Hematopoietic multipotent progenitor cell treated with erythropoietin and hydrocortisone succinate and interleukin-3 and kit ligand, for 8 days (in vitro differentiated cells): ENCODE data around the gene PSAP.
"Not testable (repeated sequence)": the region's sequence is repeated elsewhere in the genome, so short reads cannot be mapped to it uniquely, and the experiment has no call there.

Experiments
- DNase-seq: peaks from one replicate; pipeline ENCODE4 v3.0.0-alpha.2; 2015

Gene PSAP

DNA sequence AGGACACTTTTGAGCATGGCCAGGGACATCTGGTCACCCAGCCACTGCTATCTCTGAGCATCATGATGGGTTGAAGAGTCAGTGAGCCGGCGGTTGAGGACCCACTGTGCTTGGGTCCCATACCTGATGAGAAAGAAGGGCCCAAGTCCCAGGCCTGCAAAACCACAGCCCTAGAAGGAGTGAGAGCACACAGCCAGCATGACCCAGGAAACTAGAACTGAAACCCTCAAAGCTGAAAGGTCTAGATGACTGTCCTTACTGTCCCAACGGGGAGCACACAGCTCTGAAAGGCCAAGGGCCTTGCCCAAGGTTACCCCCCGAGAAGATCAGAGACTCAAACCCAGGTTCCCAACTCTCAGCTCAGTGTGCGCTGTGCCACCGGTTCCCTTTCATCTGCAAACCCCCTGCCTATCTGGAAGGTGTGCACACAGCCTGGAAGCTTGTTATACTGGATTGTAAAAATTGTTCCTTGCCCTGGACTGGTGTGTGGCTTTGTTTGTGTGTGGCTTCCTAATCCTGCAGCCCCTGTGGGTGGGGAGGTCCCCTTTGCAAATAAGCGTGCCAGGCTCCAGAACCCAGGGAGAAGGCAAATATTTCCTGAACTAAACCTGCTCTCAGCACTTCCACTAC is 22.6 kb upstream of the PSAP start:
- no peak for DNase-seq

DNA sequence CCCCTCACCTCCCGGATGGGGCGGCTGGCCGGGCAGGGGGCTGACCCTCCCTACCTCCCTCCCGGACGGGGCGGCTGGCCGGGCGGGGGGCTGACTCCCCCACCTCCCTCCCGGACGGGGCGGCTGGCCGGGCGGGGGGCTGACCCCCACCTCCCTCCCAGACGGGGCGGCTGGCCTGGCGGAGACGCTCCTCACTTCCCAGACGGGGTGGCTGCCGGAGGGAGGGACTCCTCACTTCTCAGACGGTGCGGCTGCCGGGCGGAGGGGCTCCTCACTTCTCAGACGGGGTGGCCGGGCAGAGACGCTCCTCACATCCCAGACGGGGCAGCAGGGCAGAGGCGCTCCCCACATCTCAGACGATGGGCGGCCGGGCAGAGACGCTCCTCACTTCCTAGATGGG is 18.6 kb upstream of the PSAP start:
- DNase-seq: not testable (repeated sequence)

DNA sequence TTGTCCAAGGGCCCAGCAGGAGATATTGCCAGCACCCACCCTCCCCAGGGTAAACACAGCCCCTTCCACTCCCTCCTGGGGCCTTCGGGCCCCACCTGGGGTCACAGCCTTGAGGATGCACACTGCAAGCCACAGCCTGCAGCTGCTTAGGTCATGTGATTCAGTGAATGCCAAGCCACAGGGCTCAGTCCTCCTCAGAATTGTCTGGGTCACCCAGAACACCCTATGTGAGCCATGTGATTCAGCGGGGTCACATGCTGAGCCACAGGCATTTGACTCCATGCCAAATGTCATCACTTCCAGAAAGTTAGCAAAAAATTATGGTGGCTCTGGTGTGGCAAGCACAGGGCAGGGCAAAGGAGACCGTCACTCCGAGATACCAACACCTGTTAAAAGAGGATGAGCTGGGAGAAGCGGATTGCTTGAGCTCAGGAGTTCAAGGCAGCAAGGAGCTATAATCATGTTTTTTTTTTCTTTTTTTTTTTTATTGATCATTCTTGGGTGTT is 17.2 kb upstream of the PSAP start:
- peak; percentile 93 for DNase-seq

DNA sequence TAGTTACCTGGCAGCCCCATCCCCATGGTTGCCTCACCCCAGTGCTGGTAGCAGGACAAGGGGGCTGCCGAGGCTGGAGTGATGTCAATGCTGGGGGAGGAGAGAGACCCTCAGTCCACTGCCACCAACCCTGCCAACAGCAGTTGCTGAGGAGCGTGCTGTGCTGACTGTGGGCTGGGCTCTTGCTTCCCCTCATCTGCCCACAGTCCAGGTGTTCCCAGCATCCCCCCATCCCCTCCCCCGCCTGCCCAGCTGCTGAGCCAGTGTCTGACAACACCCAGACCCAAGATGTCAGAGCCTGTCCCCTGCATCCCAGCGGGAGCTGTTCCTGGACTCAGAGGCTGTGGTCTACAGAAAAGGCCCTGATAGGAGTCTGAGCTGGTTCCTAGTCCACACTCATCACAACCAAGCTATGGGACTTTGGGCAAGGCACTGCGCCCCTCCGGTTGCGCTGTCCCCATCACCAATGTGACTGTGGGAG is 14.6 kb upstream of the PSAP start:
- DNase-seq: no peak

DNA sequence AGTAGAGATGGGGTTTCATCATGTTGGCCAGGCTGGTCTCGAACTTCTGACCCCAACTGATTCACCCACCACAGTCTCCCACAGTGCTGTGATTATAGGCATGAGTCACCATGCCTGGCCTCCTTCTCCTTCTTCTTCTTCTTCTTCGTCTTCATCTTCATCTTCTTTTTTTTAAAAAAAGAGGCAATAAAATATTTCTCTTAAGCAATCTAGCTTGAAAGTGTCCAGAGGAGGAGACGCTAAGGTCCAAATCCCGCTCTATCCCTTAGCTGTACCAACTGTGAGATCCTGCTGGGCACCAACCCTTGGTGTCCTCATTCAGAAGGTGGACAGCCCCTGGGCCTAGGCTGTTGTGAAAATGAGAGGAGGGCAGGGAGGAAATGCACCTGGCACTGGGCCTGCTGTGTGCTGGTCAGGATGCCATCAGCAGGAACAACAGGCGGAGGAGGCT is 13.9 kb upstream of the PSAP start:
- no peak for DNase-seq

DNA sequence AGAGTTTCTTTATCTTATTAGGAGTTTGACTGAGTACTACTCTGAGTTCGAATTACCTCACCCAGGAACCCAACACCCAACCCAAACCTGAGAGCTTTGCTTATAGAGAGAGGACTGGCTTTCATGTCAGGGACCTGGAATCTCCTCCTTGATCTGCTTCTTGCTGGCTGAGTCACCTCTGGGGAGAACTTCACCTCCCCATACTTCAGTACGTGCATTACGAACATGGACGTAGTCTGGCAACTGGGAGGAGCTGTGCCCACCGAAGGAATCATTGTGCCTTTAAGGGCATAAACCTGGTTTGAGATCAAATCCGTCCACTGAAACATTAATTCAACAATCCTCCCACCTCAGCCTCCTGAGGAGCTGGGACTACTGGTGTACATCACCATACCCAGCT is 12.2 kb upstream of the PSAP start:
- no peak for DNase-seq

DNA sequence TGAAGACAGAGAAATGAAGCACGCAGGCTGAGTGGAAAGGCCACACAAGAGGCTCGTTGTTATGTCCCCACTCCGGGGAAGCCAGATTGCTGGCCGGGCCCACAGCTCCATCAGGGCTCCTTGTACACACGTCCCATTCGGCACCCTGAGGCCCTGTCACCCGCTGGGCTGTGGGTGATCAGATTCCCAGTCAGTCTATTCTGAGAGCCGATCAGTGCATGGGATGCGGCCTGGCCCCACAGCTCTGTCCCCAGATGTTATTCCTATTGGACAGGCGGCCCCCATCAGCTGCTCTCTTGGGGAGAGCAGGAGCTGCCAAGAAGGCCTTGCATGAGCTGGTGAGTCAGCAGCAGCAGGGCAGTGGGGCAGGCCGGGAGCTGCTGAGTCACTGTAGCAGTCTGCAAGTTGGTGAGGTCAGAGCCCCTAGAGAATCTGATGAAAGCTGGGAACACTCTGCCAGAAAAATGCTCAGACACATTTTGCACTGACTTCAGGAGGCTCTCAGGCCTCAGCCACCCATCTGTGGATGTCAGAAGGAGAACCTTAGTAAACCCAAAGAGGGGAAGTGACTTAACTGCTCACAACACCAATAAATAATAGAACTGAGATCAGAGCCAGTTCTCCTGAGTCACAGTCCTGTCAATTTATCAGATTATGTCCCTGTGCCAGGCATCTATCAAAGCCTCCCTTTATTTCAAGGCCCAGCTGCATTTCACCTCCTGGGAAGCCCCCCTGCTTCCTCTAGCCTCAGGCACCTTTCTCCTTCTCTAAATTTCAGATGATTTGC is 9.4 kb upstream of the PSAP start:
- DNase-seq: peak; percentile 93

DNA sequence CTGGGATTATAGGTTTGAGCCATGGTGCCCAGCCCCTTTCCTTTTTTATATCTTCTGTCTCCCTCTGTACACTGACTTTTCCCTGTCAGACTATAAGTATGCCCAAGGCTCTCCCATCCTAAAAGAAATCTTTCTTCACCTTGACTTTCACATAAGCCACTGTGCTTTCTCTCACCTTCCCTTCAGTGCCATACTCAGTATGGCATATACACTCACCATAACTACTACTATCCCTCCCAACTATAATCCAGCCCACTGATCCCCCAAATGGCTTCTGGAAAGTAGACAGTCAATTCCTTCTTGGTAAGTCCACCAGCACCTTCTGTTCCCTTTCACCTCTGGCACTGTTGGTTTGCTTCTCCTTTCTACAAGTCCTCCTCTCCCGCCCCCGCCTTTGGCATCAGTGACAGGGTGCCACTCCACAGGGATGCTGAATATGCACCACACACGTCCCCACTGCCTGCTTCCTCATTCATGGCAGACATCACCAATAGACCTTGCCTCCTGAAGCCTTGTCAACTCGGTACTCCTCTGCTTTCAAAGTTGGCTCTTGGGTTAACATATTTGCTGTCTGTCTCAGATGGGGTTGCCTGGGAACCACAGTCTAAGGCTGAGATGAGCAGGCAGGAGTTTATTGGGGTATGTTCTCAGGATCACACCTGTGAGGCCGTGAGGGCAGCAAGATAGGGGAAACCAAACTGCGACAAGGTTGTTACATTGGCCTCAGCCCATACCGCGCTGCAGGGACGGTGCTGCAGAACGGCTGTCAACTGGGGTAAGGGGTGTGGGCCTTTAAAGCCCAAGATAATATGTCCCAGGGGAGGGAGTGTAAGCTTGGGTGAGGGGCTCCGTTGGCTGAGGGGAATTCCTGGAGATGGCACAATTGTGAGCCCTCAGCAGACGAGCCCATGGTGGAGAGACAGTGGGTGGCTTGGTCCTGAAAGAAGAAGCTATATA is 7.2 kb upstream of the PSAP start:
- no peak for DNase-seq

DNA sequence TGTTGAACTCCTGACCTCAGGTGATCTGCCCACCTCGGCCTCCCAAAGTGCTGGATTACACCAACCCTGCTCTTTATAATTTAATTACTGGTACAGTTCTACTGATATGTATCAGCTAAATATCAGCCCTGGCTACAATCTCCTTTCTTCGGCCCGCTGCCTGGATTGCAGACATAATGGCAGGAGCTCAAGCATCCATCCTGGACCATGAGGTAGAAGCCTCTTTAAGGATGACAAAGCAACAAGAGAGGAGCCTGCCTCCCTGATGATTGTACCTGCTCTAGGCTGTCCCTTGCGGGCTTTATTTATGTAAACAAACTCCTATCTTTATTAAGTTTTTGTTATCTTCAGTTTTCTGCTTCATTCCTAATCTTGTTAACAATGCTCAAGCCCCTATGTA is 5.6 kb upstream of the PSAP start:
- DNase-seq: no peak

DNA sequence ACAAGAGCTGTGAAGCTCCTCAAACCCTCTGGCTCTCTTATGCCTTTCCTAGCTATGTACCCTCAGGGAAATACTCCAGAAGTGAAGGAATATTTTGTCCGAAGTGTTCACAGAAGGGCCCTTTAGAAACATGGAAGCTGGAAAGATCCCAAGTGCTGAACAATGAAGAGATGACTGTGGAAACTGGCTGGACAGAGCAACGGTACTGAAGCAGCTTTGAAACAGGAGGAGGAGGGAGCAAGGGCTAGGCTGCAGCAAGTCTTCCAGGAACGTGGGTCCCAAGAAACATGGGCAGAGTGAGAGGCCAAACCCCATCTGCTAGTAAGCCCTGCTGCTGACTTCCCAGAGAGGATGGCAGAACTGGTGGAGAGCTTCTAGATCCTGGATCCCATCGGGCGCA is 3.0 kb upstream of the PSAP start:
- DNase-seq: peak; percentile 33

DNA sequence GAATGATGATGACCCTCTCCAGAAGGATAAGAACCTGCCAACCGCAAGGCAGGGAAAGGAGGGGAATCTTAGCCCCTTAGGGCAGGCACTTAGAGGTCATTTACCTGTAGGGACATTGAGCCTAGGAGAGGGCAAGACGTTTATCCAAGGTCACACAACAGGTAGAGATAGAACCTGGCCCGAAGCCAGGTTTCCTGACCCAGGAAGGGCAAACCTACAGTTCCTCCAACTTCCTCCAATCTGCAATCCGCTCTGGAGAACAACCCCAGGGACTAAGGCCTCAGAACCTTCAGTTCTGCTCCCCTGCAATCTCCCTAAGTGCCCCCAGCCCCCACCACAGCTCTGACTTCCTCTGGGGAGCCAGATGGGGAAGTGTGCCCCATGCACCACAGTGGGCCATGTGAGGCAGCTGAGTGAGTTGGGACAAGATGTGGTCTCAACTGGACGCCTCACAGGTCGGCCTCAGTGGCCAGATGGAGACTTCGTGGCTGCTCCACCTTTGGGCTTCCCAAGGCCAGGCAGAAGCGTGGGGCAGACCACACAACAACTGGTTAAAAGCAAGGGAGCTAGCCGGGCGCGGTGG is 1.4 kb upstream of the PSAP start:
- DNase-seq: no peak

DNA sequence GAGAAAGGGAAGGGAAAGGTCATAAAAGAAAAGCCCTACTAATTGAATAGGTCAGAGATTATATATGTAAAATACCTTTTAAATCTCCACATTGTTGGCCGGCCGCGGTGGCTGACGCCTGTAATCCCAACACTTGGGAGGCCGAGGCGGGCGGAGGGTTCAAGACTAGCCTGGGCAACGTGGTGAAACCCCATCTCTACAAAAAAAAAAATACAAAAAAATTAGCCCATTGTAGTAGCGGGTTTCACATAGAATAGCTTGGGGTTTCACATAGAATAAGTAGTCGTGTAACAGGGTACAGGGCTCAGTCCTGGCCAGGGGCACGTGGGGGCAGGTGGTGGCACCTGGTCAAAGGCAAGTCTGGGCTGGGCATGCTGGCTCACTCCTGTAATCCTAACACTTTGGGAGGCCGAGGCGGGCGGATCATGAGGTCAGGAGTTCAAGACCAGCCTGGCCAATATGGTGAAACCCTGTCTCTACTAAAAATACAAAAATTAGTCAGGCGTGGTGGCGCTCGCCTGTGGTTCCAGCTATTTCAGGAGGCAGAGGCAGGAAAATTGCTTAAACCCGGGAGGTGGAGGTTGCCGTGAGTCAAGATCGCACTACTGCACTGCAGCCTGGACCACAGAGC is 529 bp upstream of the PSAP start:
- DNase-seq: not testable (repeated sequence)

DNA sequence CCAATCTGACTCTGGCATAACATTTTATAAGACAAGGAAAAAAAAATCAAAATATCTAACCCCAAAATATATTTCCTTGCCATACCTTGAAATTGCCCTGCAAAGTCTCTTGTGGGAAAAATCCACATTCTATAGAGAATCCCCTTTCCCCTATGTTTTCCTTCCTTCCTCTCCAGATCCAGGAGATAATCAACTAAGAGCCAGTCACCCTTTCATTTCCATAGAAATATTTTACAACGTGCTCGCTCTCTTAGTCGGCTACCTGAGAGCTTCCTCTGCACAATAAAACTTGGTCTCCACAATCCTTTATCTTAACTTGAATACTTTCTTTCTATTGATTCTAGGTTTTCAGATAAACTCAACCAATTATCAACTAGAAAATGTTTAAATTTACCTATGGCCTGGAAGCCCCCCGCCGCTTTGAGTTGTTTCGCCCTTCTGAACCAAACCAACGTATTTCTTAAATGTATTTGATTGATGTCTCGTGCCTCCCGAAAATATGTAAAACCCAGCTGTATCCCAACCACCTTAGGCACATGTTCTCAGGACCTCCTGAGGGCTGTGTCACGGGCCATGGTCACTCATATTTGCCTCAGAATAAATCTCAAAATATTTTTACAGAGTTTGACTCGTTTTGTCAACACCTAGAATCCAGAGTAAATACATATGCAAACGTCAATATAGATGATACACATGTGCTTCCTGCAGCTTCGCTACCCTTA is 869 bp downstream of the PSAP start:
- DNase-seq: no peak

DNA sequence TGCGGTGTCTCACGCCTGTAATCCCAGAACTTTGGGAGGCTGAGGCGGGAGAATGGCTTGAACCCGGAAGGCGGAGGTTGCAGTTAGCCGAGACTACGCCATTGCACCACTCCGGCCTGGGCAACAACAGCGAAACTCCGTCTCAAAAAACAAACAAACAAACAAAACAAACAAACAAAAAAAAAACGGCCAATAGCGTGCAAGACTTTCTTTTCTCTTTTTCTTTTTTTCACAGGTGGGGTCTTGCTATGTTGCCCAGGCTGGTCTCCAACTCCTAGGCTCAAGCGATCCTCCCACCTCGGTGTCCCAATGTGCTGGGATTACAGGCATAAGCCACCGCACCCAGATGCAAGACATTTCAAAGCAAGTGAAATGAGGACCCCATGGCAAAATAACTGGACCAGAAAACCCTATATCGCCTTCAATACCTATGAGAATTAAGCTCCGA is 1.6 kb downstream of the PSAP start:
- no peak for DNase-seq

DNA sequence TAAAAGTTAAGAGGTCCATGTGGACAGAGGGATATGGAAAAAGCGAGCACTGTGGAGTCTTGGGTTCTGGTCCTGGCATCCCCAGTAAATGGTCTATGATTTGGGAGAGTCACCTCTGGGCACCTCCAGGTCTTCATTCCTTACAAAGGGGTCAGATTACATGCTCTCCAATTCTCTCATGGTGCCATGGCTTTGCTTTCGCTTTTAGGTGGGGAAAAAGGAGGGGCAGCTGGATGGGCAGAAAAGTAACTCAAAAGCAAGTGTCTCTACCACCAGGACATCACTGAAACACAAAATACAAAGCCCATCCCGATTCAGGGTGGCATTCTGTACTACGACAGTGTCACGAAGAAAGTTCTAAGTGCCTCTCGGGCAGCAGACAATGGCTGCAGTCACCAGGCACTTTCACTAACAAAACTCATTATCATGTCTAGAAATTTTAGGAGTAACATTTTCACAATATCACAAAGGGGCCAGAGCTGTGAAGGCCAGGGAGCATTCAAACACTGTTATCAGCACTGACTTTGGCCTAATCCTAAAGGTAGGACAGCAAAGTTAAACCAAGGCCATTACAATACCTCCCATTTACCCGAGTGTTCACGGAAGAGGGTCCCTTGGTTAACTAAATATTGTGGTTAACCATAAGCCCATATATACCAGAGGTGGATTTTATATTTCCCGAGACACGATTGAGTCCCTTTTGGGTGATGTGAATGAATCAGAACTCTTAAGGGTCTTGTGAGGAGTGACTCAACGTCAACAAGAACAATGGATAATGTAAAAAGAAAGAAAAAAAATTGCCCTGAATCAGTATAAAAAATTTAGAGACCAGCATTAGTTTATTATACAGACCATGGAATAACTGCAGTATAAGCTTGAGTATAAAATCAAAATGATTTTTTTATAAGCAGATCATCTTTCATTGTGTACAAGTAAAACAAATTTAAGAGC is 2.5 kb downstream of the PSAP start:
- DNase-seq: no peak

DNA sequence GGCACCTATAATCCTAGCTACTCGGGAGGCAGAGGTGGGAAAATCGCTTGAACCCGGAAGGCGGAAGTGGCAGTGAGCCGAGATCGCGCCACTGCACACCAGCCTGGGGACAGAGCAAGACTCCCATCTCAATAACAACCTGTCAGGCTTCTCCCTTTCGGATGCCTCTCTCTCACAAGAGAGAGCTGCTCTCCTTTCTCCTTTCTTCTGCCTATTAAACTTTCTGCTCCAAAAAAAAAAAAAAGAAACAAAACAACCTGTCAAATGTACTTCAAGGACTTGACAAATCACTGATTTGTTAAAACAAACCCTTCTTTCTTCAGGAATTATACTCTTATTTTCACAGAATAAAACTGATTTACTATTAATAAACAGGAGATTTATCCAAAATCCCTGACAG is 3.6 kb downstream of the PSAP start:
- no peak for DNase-seq

DNA sequence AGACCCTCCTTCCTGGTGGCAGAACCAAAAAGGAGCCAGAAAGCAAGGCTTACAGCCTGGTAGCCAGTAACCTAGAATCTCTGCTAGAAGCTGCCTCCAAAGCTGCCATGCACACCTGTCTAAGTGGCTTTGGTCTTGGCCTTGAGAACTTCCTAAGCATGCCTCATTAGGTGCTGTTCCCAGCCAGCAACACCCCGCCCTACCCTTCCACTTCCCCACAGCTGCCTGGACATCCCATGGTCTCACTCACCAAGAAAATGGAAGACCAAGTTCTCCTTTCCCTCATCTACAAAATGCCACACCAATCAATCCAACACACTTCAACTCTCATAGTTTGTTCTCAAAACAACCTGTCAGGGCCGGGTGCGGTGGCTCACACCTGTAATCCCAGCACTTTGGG is 4.2 kb downstream of the PSAP start:
- no peak for DNase-seq

DNA sequence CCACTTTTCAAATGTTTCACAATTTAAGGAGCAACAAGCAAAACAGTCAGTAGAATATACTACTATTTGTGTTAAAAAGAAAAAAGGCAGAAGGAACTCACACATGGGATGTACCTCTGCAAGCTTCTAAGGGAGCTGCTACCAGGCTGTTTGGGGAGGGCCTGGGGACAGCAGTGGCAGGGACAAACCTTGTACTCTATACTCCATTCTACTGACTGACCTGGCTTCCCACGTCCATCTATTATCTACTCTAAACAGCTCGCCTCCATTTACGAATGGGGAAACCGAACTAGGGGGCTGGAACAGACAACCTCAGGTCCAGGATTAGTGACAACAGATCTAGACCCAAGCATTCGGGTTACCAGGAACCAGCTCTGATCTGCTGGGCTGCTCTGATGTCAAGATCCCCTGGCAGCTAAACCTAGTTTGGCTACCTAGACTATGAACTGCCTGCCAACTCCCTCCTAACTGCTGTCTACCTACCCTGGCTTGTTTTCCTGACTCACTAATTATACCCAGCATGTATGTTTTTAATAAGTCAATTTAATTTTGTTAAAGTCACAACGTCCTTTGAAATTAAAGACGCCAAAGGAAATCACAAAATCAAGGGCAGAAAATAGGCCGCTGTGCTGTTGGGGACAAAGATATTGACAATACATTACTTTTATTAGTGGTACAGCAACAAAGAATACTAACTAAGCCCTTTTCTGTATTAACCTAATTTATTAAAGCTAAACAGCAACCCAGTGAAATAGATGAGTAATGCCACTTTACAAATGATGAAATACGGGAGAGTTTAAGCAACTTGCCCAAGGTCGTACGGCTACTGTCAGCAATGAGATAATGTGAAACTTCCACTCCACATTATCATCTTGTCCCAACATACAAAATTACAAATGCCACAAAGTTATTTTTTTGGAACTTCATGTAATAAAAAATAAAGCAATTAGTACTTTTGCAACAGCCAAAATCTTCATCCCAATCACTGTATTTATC is 5.3 kb downstream of the PSAP start:
- peak; percentile 25 for DNase-seq

DNA sequence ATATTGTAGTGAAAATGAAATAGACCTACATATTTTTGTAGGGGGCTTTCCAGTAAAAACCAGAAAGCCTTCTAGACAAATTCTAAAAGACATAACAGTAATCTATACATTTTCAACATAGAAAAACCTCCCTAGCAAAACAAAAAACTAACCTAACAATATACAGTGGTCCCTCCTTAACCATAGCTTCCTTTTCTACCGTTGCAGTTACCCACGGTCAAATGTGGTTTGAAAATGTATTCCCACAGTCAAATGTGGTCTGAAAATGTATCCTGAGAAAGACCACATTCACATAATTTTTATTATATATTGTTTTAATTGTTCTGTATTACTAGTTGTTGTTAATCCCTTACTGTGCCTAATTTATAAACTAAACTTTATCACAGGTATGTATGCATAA is 6.4 kb downstream of the PSAP start:
- no peak for DNase-seq
